Activated gamma-delta T cell (primary cell): ENCODE measurements around the gene MPZL1.
"Not testable (repeated sequence)": the region's sequence is repeated elsewhere in the genome, so short reads cannot be mapped to it uniquely, and the experiment has no call there.

ENCODE experiments used
- DNase-seq: peaks from one replicate; lab custom pipeline; 2025; lab: John Stamatoyannopoulos, UW

Gene MPZL1

GRCh38 chr1:167812972-167813371 lies 91.2 kb downstream of the MPZL1 start:
- DNase-seq: no peak

DNA sequence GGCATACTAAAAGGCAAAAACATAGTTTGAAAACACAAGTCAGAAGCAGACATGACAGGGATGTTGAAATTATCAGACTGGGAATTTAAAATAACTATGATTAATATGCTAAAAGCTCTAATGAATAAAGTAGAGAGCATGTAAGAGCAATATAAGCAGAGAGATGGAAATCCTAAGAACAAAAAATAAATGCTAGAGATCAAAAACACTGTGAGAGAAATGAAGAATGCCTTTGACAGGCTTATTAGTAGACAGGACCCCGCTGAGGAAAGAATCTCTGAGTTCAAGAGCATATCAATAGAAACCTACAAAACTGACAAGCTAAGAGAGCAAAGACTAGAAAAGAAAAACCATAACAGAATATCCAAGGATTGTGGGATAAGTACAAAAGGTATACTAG lies 93.9 kb downstream of the MPZL1 start:
- no peak for DNase-seq

DNA sequence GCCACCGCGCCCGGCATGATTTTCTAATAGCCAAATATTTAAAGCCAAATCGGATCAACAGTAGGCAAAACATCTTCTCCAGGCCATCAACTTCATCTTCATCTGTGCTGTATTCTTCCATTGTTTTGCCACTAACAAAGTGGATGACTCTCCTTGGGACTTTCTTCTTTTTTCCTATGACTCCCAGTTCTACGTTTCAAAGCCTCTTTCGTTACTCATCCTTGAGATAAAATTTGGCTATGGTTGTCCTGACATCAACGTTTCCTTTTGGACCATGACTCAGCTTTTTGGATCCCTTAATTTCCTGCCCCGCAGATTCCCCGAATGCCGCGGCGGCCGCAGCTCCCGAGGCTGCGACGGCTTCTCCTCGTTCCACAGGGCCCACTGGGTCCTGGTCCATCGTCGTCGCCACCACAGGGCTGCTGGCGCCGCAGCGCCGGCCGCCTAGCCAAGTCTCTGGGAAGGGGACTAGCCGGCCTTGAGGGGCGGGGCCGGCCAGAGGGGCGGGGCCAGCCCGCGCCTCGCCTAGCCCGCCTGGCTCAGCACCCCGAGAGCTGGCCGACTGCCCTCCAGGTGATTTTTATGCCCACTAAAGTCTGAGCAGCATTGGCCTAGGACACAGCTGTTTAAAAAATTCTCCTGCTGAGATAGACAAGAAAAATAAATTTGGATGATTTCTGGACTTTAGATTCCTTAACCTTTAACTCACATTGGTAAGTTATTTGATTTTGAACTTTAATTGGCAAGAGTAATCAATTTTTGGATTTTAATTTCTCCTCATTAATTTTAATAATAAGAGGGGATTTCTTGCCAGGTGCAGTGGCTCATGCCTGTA lies 98.3 kb downstream of the MPZL1 start:
- no peak for DNase-seq

DNA sequence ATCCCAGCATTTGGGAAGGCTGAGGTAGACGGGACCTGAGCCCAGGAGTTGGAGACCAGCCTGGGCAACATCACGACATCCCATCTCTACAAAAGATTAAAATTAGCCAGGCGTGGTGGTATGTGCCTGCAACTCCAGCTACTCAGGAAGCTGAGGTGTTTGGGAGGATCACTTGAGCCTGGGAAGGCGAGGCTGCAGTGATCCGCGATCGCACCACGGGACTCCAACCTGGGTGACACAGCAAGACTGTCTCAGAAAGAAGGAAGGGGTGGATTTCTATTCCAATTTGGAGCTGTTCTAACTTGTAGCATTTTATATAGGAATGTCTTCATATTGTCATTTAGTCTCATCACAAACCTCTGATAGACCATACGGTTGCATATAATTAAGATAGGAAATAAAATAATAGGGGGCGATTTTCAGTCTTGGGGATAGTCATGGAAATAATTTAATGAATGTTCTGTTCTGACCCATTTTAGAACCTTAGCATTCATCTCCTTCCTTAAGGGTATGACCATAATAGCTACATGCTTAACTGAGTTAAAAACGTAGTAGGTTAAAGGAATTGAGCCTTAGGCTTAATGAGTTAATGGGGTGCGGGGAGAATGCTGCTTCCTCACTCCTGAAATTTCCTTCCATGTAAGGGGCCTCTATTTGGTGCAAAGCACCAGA lies 99.0 kb downstream of the MPZL1 start:
- no peak for DNase-seq

GRCh38 chr1:167821356-167821685 lies 99.5 kb downstream of the MPZL1 start:
- no peak for DNase-seq

DNA sequence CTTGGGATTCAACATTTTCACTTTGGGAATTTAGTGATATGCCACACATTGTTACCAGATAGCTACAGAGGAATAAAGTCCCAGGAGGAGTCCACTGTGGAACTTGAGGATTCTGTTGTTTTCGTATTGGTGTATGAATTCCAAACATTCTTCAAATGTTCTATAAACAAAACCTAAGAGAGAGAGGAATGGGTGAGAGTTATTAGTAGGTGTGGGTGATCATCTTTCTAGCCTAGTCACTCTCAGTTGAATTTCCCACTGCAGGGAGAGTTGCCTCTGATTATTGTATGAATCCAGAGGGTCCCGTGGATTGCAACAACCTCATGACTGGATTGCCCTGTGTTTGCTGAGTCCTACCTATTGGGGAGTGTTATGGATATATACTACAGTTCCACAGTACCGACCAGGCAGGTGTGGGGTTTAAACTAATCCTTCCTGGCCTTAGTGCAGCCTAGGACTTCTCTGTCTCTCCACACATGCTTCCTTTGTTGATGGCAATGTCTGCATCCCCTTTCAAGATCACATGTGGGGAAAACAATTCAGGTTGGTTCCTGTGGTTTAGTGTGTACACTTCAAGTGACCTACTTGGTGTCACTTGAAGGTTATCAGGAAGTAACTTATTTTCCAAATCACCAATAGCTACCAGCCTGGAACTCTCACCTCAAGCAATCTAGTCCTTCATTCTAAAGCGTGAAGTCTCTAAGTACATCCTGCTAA lies 100.3 kb downstream of the MPZL1 start:
- no peak for DNase-seq

GRCh38 chr1:167824163-167824794 lies 102.5 kb downstream of the MPZL1 start:
- no peak for DNase-seq

- no peak for DNase-seq
These were observed 103.8 kb downstream of the MPZL1 start for GRCh38 chr1:167825419-167826079.

DNA sequence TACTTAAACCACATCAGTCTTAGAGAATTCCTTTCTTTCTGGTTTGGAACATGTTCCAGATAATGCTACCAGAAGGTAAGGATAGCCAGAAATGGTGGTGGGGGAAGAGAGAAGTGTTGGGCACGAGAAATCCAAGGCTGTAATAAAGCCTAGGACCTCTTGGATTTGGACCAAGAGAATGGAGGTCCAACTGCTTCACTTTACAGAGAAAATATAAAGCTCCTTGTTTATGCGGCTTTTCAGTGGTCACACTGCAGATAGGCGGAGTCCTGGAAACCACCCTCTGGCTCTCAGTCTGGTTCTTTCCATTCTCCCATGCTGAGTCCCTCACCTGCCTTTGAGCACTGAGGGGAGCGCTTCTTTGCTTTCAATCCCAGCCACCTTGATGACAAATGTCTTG lies 104.3 kb downstream of the MPZL1 start:
- no peak for DNase-seq

DNA sequence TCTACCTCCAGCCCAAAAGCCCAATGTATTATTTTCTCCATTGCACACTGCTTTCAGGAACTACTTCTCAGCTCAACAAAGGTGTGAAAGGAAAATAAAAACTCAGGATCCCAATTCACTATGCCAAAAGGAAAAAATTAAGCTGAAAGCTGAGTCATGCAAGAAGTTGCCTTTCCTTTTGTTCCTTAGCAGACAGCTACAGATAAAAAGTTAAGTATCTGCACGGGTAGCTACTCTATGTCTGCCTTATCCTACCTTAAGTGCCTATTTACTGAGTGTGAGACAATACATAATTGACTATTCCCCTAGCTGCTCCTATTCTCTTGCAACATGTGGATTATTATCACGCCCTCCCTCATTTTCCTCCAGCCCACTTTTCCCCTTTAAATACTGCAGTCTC lies 108.1 kb downstream of the MPZL1 start:
- DNase-seq: no peak

DNA sequence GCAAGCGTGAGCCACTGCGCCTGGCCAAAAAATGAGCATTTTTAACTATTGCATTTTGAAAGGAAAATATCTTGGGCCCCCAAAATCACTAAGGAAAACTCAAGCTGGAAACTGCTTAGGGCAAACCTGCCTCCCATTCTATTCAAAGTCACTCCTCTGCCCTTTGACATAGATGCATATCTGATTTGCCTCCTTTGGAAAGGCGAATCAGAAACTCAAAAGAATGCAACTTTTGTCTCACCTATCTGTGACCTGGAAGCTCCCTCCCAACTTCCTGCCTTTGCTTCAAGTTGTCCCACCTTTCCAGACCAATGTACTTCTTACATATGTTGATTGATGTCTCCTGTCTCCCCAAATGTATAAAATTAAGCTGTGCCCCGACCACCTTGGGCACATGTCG lies 108.9 kb downstream of the MPZL1 start:
- DNase-seq: not testable (repeated sequence)

DNA sequence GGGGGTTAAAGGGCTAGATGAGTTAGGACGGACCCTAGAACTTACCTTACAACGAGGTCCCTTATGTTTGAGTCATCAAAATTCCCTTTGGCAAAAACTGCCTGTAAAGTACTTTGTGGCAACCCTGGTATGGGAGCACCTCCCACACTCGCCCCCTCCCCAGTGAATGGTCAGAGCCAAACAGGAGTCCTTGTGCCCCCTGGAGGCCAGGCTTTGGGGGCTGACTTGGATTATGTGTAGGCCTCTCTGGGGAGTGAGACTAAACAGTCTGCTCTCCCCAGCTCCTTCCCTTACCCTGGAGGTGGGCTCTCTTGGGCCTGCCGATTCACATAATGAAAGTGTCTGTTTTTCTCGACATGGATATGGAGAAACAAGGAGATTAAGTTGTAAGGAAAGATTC lies 110.9 kb downstream of the MPZL1 start:
- no peak for DNase-seq

GRCh38 chr1:167833904-167834303 lies 112.1 kb downstream of the MPZL1 start:
- DNase-seq: no peak

- DNase-seq: no peak
These were observed 114.4 kb downstream of the MPZL1 start for GRCh38 chr1:167836197-167836596.

DNA sequence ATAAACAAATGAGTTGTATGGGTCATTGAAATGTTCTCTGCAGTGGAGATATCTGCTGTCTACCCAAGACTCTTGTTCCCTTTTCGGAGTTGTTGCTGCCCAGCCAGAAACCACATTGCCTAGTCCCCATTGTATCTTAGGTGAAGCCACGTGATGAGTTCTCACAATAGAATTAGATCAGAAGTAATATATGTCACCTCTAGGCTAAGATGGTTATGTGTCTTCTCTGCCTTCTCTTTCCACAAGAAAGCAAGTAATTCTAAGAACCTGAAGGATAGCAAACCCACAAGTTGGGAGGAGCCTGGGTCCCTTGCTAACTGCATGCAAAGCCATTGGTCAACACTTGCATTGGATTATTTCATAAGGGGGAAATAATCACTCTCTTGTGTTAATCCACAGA lies 115.5 kb downstream of the MPZL1 start:
- no peak for DNase-seq

DNA sequence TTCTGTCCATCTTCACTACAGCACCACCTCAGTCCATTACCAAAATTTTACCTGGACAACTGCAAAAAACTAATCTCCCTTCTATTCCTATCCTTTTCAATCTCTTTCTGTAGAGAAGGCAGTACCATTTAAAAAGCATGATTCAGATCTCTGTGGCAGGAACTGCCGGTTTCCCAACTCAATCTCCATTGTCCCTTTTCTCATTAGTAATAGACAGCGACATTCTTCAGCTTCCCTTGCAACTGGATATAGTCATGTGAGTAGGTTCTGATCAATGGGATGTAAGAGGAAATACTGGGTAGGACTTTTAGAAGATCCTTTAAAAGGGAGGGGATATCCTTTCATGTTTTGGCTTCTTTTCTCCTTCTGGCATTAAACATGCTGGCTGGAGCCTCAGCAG lies 117.2 kb downstream of the MPZL1 start:
- no peak for DNase-seq
